NCI-H1048 (cell line): Measurements from ENCODE around the gene MRAS.
"Not testable (repeated sequence)": the region's sequence is repeated elsewhere in the genome, so short reads cannot be mapped to it uniquely, and the experiment has no call there.

Source experiments
- DNase-seq: peaks from one replicate; lab custom pipeline; 2025; lab: John Stamatoyannopoulos, UW

MRAS gene

GRCh38 chr3:138367326-138367850 is 19.0 kb downstream of the MRAS start:
- DNase-seq: no peak

GRCh38 chr3:138367911-138368310 is 19.5 kb downstream of the MRAS start:
- no peak for DNase-seq

GRCh38 chr3:138369151-138369900 is 20.9 kb downstream of the MRAS start:
- no peak for DNase-seq

- DNase-seq: no peak
These were observed 21.9 kb downstream of the MRAS start for GRCh38 chr3:138370321-138370720.

- DNase-seq: no peak
These were observed 22.9 kb downstream of the MRAS start for GRCh38 chr3:138371070-138371965.

GRCh38 chr3:138373087-138373735 is 24.8 kb downstream of the MRAS start:
- no peak for DNase-seq

GRCh38 chr3:138373736-138374094 is 25.3 kb downstream of the MRAS start:
- DNase-seq: no peak

- DNase-seq: no peak
These were observed 26.3 kb downstream of the MRAS start for GRCh38 chr3:138374573-138375134.

GRCh38 chr3:138375447-138375846 is 27.1 kb downstream of the MRAS start:
- DNase-seq: no peak

- no peak for DNase-seq
These were observed 28.3 kb downstream of the MRAS start for GRCh38 chr3:138376663-138377062.

- not testable (repeated sequence) for DNase-seq
These were observed 28.8 kb downstream of the MRAS start for GRCh38 chr3:138377212-138377611.

GRCh38 chr3:138377804-138378203 is 29.4 kb downstream of the MRAS start:
- DNase-seq: no peak

GRCh38 chr3:138378331-138378730 is 30.0 kb downstream of the MRAS start:
- DNase-seq: no peak

- DNase-seq: no peak
These were observed 30.6 kb downstream of the MRAS start for GRCh38 chr3:138378990-138379389.

- DNase-seq: no peak
These were observed 33.1 kb downstream of the MRAS start for GRCh38 chr3:138381413-138381901.

GRCh38 chr3:138381950-138382715 is 33.8 kb downstream of the MRAS start:
- DNase-seq: no peak

GRCh38 chr3:138383715-138384465 is 35.5 kb downstream of the MRAS start:
- no peak for DNase-seq

- no peak for DNase-seq
These were observed 36.2 kb downstream of the MRAS start for GRCh38 chr3:138384531-138384930.

- no peak for DNase-seq
These were observed 36.6 kb downstream of the MRAS start for GRCh38 chr3:138384976-138385375.

GRCh38 chr3:138389144-138389601 is 40.8 kb downstream of the MRAS start:
- no peak for DNase-seq
